Measurements from ENCODE around the gene ADRA2C. TPM values are rescaled to one million over a fixed set of nuclear protein-coding genes. Genes with fewer than 3 reads are reported as not detected.

Gene ADRA2C
- total RNA-seq, 1 donor from 2014 or later = 0.96 TPM

- no peak for DNase-seq (ENCODE audit: low spot score)
Measured at GRCh38 chr4:3732076-3733028, 33.8 kb upstream of the ADRA2C start.

- no peak for DNase-seq (ENCODE audit: low spot score)
Measured at GRCh38 chr4:3733195-3733594, 33.0 kb upstream of the ADRA2C start.

GRCh38 chr4:3735196-3735595, 31.0 kb upstream of the ADRA2C start:
- DNase-seq (ENCODE audit: low spot score) = no peak

- no peak for DNase-seq (ENCODE audit: low spot score)
Measured at GRCh38 chr4:3736290-3736689, 29.9 kb upstream of the ADRA2C start.

- no peak for DNase-seq (ENCODE audit: low spot score)
Measured at GRCh38 chr4:3736806-3737205, 29.4 kb upstream of the ADRA2C start.

- DNase-seq (ENCODE audit: low spot score) = no peak
Measured at GRCh38 chr4:3739577-3739976, 26.6 kb upstream of the ADRA2C start.

- no peak for DNase-seq (ENCODE audit: low spot score)
Measured at GRCh38 chr4:3740256-3740655, 25.9 kb upstream of the ADRA2C start.

- DNase-seq (ENCODE audit: low spot score) = no peak
Measured at GRCh38 chr4:3741217-3742011, 24.8 kb upstream of the ADRA2C start.

- DNase-seq (ENCODE audit: low spot score) = no peak
Measured at GRCh38 chr4:3742610-3743009, 23.6 kb upstream of the ADRA2C start.

- no peak for DNase-seq (ENCODE audit: low spot score)
Measured at GRCh38 chr4:3744232-3744631, 22.0 kb upstream of the ADRA2C start.

GRCh38 chr4:3744901-3745300, 21.3 kb upstream of the ADRA2C start:
- no peak for DNase-seq (ENCODE audit: low spot score)

GRCh38 chr4:3745886-3746656, 20.1 kb upstream of the ADRA2C start:
- DNase-seq (ENCODE audit: low spot score) = no peak

GRCh38 chr4:3746701-3747580, 19.2 kb upstream of the ADRA2C start:
- no peak for DNase-seq (ENCODE audit: low spot score)

GRCh38 chr4:3747581-3747904, 18.6 kb upstream of the ADRA2C start:
- no peak for DNase-seq (ENCODE audit: low spot score)

- no peak for DNase-seq (ENCODE audit: low spot score)
Measured at GRCh38 chr4:3748136-3748898, 17.9 kb upstream of the ADRA2C start.

- DNase-seq (ENCODE audit: low spot score) = no peak
Measured at GRCh38 chr4:3749081-3749480, 17.1 kb upstream of the ADRA2C start.

- DNase-seq (ENCODE audit: low spot score) = no peak
Measured at GRCh38 chr4:3750334-3750733, 15.9 kb upstream of the ADRA2C start.

- DNase-seq (ENCODE audit: low spot score) = no peak
Measured at GRCh38 chr4:3752022-3752421, 14.2 kb upstream of the ADRA2C start.

- DNase-seq (ENCODE audit: low spot score) = no peak
Measured at GRCh38 chr4:3753726-3754412, 12.3 kb upstream of the ADRA2C start.
